Measurements from ENCODE around the gene ZNF648. TPM values are rescaled to one million over a fixed set of nuclear protein-coding genes. Genes with fewer than 3 reads are reported as not detected.
"Not testable (repeated sequence)": the region's sequence is repeated elsewhere in the genome, so short reads cannot be mapped to it uniquely, and the experiment has no call there.

ZNF648 gene
- total RNA-seq, 1 donor from 2014 or later: 0.89 TPM

GRCh38 chr1:182029002-182029378 lies 32.5 kb downstream of the ZNF648 start:
- no peak for DNase-seq

- no peak for DNase-seq
Observed at GRCh38 chr1:182015360-182015759, 46.2 kb downstream of the ZNF648 start.

GRCh38 chr1:182010800-182011370 lies 50.6 kb downstream of the ZNF648 start:
- DNase-seq: not testable (repeated sequence)

- not testable (repeated sequence) for DNase-seq
Observed at GRCh38 chr1:182005398-182005797, 56.1 kb downstream of the ZNF648 start.

GRCh38 chr1:182004601-182005000 lies 56.9 kb downstream of the ZNF648 start:
- no peak for DNase-seq
